ENCODE results near the gene PDC.
A peak's percentile ranks its signal among the peaks of the same experiment; 100 is the strongest.

PDC gene

GRCh38 chr1:186487163-186487562 is 26.2 kb upstream of the PDC start:
- Histone ChIP-seq H3K23ac (ENCODE audit: low read length in 2 of 2) (no peak overlapping the region), H4K91ac (ENCODE audit: low read length) (no peak overlapping the region), H3K4me2 (ENCODE audit: low read length, poor library complexity, severe bottlenecking) (no peak overlapping the region), H3K27ac (ENCODE audit: low read length, poor library complexity, severe bottlenecking) (no peak overlapping the region), H3K27me3 (ENCODE audit: control insufficient read depth in 1 of 2, insufficient read depth in 1 of 2, low read length in 2 of 2) (no peaks in the 10 kb centered on the region), H3K36me3 (ENCODE audit: control insufficient read depth in 1 of 2, insufficient read depth in 2 of 2, low read depth in 1 of 2, low read length in 2 of 2) (no peaks in the 10 kb centered on the region), H2BK120ac (ENCODE audit: low read depth, low read length) (no peak overlapping the region), H3K9me3 (ENCODE audit: control insufficient read depth, low read length) (no peaks in the 10 kb centered on the region), H4K8ac (ENCODE audit: low read length) (no peak overlapping the region), H3K79me1 (replicated peaks; ENCODE audit: low read length, poor library complexity, severe bottlenecking) (no peaks in the 10 kb centered on the region), H3K9ac (ENCODE audit: low read length) (no peak overlapping the region), H2BK5ac (ENCODE audit: low read depth, low read length, poor library complexity, severe bottlenecking) (no peak overlapping the region), H3K4me1 (ENCODE audit: control insufficient read depth, insufficient read depth, low read depth, low read length) (no peaks in the 10 kb centered on the region), H2BK12ac (ENCODE audit: low read length in 2 of 2) (no peak overlapping the region), H3K18ac (ENCODE audit: low read depth in 1 of 2, low read length in 2 of 2) (no peak overlapping the region), H2AK5ac (ENCODE audit: low read length, severe bottlenecking) (no peak overlapping the region), H3K4me3 (ENCODE audit: insufficient read depth in 1 of 2, low read depth in 1 of 2, low read length in 2 of 2) (no peak overlapping the region), H3K4ac (ENCODE audit: low read depth in 1 of 2, low read length in 2 of 2) (no peak overlapping the region), H2BK15ac (ENCODE audit: low read depth, poor library complexity, severe bottlenecking) (no peak overlapping the region), H2AFZ (ENCODE audit: low read depth, low read length) (no peak overlapping the region), H3K14ac (ENCODE audit: low read length in 2 of 2) (no peak overlapping the region)
- DNase-seq, result no peak
- no CpG with 5 or more reads among the region's 2 CpGs for WGBS

- H4K8ac ChIP-seq (ENCODE audit: low read length), result no peak overlapping the region
- no peak overlapping the region for H2AFZ ChIP-seq (ENCODE audit: low read depth, low read length)
- no peak overlapping the region for H3K4me2 ChIP-seq (ENCODE audit: low read length, poor library complexity, severe bottlenecking)
- H4K91ac ChIP-seq (ENCODE audit: low read length), result no peak overlapping the region
- H2BK15ac ChIP-seq (ENCODE audit: low read depth, poor library complexity, severe bottlenecking), result no peak overlapping the region
- H3K27me3 ChIP-seq (ENCODE audit: control insufficient read depth in 1 of 2, insufficient read depth in 1 of 2, low read length in 2 of 2), result no peaks in the 10 kb centered on the region
- no peak overlapping the region for H2BK12ac ChIP-seq (ENCODE audit: low read length in 2 of 2)
- no peak overlapping the region for H3K4ac ChIP-seq (ENCODE audit: low read depth in 1 of 2, low read length in 2 of 2)
- H3K14ac ChIP-seq (ENCODE audit: low read length in 2 of 2), result no peak overlapping the region
- H3K79me1 ChIP-seq (replicated peaks; ENCODE audit: low read length, poor library complexity, severe bottlenecking), result no peaks in the 10 kb centered on the region
- H3K9ac ChIP-seq (ENCODE audit: low read length), result no peak overlapping the region
- no peak overlapping the region for H2AK5ac ChIP-seq (ENCODE audit: low read length, severe bottlenecking)
- no peaks in the 10 kb centered on the region for H3K36me3 ChIP-seq (ENCODE audit: control insufficient read depth in 1 of 2, insufficient read depth in 2 of 2, low read depth in 1 of 2, low read length in 2 of 2)
- 100% methylated on average over 1 of the region's 1 CpG for WGBS
- no peak for DNase-seq
- no peaks in the 10 kb centered on the region for H3K9me3 ChIP-seq (ENCODE audit: control insufficient read depth, low read length)
- H2BK5ac ChIP-seq (ENCODE audit: low read depth, low read length, poor library complexity, severe bottlenecking), result no peak overlapping the region
- H3K23ac ChIP-seq (ENCODE audit: low read length in 2 of 2), result no peak overlapping the region
- H3K4me1 ChIP-seq (ENCODE audit: control insufficient read depth, insufficient read depth, low read depth, low read length), result no peaks in the 10 kb centered on the region
- no peak overlapping the region for H3K4me3 ChIP-seq (ENCODE audit: insufficient read depth in 1 of 2, low read depth in 1 of 2, low read length in 2 of 2)
- no peak overlapping the region for H3K27ac ChIP-seq (ENCODE audit: low read length, poor library complexity, severe bottlenecking)
- no peak overlapping the region for H3K18ac ChIP-seq (ENCODE audit: low read depth in 1 of 2, low read length in 2 of 2)
- H2BK120ac ChIP-seq (ENCODE audit: low read depth, low read length), result no peak overlapping the region
These were observed 25.1 kb upstream of the PDC start for GRCh38 chr1:186486061-186486460.

GRCh38 chr1:186483561-186483960 is 22.6 kb upstream of the PDC start:
- Histone ChIP-seq H2BK15ac (ENCODE audit: low read depth, poor library complexity, severe bottlenecking) (no peak overlapping the region), H2AFZ (ENCODE audit: low read depth, low read length) (no peak overlapping the region), H3K79me1 (replicated peaks; ENCODE audit: low read length, poor library complexity, severe bottlenecking) (no peaks in the 10 kb centered on the region), H3K36me3 (ENCODE audit: control insufficient read depth in 1 of 2, insufficient read depth in 2 of 2, low read depth in 1 of 2, low read length in 2 of 2) (no peaks in the 10 kb centered on the region), H3K4me1 (ENCODE audit: control insufficient read depth, insufficient read depth, low read depth, low read length) (no peaks in the 10 kb centered on the region), H3K27me3 (ENCODE audit: control insufficient read depth in 1 of 2, insufficient read depth in 1 of 2, low read length in 2 of 2) (no peaks in the 10 kb centered on the region), H3K18ac (ENCODE audit: low read depth in 1 of 2, low read length in 2 of 2) (no peak overlapping the region), H3K4ac (ENCODE audit: low read depth in 1 of 2, low read length in 2 of 2) (no peak overlapping the region), H4K91ac (ENCODE audit: low read length) (no peak overlapping the region), H3K9ac (ENCODE audit: low read length) (no peak overlapping the region), H3K4me2 (ENCODE audit: low read length, poor library complexity, severe bottlenecking) (no peak overlapping the region), H4K8ac (ENCODE audit: low read length) (no peak overlapping the region), H2BK12ac (ENCODE audit: low read length in 2 of 2) (no peak overlapping the region), H3K14ac (ENCODE audit: low read length in 2 of 2) (no peak overlapping the region), H2BK5ac (ENCODE audit: low read depth, low read length, poor library complexity, severe bottlenecking) (no peak overlapping the region), H3K4me3 (ENCODE audit: insufficient read depth in 1 of 2, low read depth in 1 of 2, low read length in 2 of 2) (no peak overlapping the region), H3K9me3 (ENCODE audit: control insufficient read depth, low read length) (no peaks in the 10 kb centered on the region), H2BK120ac (ENCODE audit: low read depth, low read length) (no peak overlapping the region), H3K23ac (ENCODE audit: low read length in 2 of 2) (no peak overlapping the region), H2AK5ac (ENCODE audit: low read length, severe bottlenecking) (no peak overlapping the region), H3K27ac (ENCODE audit: low read length, poor library complexity, severe bottlenecking) (no peak overlapping the region)
- WGBS, result no CpG with 5 or more reads among the region's 2 CpGs
- DNase-seq, result no peak

GRCh38 chr1:186482661-186483255 is 21.8 kb upstream of the PDC start:
- H2AK5ac ChIP-seq (ENCODE audit: low read length, severe bottlenecking), result no peak overlapping the region
- no peaks in the 10 kb centered on the region for H3K4me1 ChIP-seq (ENCODE audit: control insufficient read depth, insufficient read depth, low read depth, low read length)
- no peak overlapping the region for H2BK12ac ChIP-seq (ENCODE audit: low read length in 2 of 2)
- no peak overlapping the region for H3K4me3 ChIP-seq (ENCODE audit: insufficient read depth in 1 of 2, low read depth in 1 of 2, low read length in 2 of 2)
- no peak overlapping the region for H3K9ac ChIP-seq (ENCODE audit: low read length)
- no peak overlapping the region for H2AFZ ChIP-seq (ENCODE audit: low read depth, low read length)
- no peak overlapping the region for H2BK15ac ChIP-seq (ENCODE audit: low read depth, poor library complexity, severe bottlenecking)
- 2% methylated on average over 4 of the region's 4 CpGs for WGBS
- no peak overlapping the region for H3K27ac ChIP-seq (ENCODE audit: low read length, poor library complexity, severe bottlenecking)
- no peak overlapping the region for H2BK120ac ChIP-seq (ENCODE audit: low read depth, low read length)
- no peak overlapping the region for H3K4me2 ChIP-seq (ENCODE audit: low read length, poor library complexity, severe bottlenecking)
- no peaks in the 10 kb centered on the region for H3K36me3 ChIP-seq (ENCODE audit: control insufficient read depth in 1 of 2, insufficient read depth in 2 of 2, low read depth in 1 of 2, low read length in 2 of 2)
- no peaks in the 10 kb centered on the region for H3K27me3 ChIP-seq (ENCODE audit: control insufficient read depth in 1 of 2, insufficient read depth in 1 of 2, low read length in 2 of 2)
- no peaks in the 10 kb centered on the region for H3K9me3 ChIP-seq (ENCODE audit: control insufficient read depth, low read length)
- no peak overlapping the region for H3K14ac ChIP-seq (ENCODE audit: low read length in 2 of 2)
- DNase-seq, result peak; percentile 74
- no peak overlapping the region for H4K91ac ChIP-seq (ENCODE audit: low read length)
- H3K4ac ChIP-seq (ENCODE audit: low read depth in 1 of 2, low read length in 2 of 2), result no peak overlapping the region
- H3K23ac ChIP-seq (ENCODE audit: low read length in 2 of 2), result no peak overlapping the region
- no peak overlapping the region for H3K18ac ChIP-seq (ENCODE audit: low read depth in 1 of 2, low read length in 2 of 2)
- no peak overlapping the region for H4K8ac ChIP-seq (ENCODE audit: low read length)
- no peak overlapping the region for H2BK5ac ChIP-seq (ENCODE audit: low read depth, low read length, poor library complexity, severe bottlenecking)
- no peaks in the 10 kb centered on the region for H3K79me1 ChIP-seq (replicated peaks; ENCODE audit: low read length, poor library complexity, severe bottlenecking)

Measured in mesenchymal stem cell (in vitro differentiated cells and primary cell).